ENCODE measurements around the gene CITED4. TPM values are rescaled to one million over a fixed set of nuclear protein-coding genes. Genes with fewer than 3 reads are reported as not detected.

CITED4 gene
- total RNA-seq, 2 experiments from 2014 or later: 2.0 TPM; not detected in 1

- BruUV-seq (replicated peaks): no TSS peak
- no peaks in the 10 kb centered on the region for H4K20me1 ChIP-seq (ENCODE audit: insufficient read depth, low read length)
- no peak overlapping the region for H3K27ac ChIP-seq (ENCODE audit: low read depth, low read length, poor library complexity, severe bottlenecking)
- TF ChIP-seq, protein P1, sequence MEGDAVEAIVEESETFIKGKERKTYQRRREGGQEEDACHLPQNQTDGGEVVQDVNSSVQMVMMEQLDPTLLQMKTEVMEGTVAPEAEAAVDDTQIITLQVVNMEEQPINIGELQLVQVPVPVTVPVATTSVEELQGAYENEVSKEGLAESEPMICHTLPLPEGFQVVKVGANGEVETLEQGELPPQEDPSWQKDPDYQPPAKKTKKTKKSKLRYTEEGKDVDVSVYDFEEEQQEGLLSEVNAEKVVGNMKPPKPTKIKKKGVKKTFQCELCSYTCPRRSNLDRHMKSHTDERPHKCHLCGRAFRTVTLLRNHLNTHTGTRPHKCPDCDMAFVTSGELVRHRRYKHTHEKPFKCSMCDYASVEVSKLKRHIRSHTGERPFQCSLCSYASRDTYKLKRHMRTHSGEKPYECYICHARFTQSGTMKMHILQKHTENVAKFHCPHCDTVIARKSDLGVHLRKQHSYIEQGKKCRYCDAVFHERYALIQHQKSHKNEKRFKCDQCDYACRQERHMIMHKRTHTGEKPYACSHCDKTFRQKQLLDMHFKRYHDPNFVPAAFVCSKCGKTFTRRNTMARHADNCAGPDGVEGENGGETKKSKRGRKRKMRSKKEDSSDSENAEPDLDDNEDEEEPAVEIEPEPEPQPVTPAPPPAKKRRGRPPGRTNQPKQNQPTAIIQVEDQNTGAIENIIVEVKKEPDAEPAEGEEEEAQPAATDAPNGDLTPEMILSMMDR (conservative IDR thresholded peaks at IDR 0.05; ENCODE audit: low read length): no peak
- no peak for TF ChIP-seq EZH2phosphoT487 (IDR thresholded peaks at IDR 0.05; ENCODE audit: borderline replicate concordance, low read depth, low read length)
- H3K79me2 ChIP-seq (ENCODE audit: insufficient read depth, low read depth, low read length): no peaks in the 10 kb centered on the region
- H3K9me3 ChIP-seq (ENCODE audit: low read length): peaks cover 4% of the 10 kb centered on the region; the same call in 1 of the 2 replicates
- DNase-seq (ENCODE audit: low spot score): no peak
- no peak overlapping the region for H2AFZ ChIP-seq (ENCODE audit: low read length)
- no peaks in the 10 kb centered on the region for H3K9me2 ChIP-seq (ENCODE audit: insufficient read depth, low read length)
- H3K4me3 ChIP-seq (ENCODE audit: low read depth, low read length, poor library complexity, severe bottlenecking): no peak overlapping the region
- H3K36me3 ChIP-seq (ENCODE audit: insufficient read depth, low read length): no peaks in the 10 kb centered on the region
- ChIA-PET POLR2A (interaction anchor here (0.6 to 1.1 kb wide), 4 partner anchors 12 to 399 kb away, joined by 3 to 4 read pairs (median 3); partner anchors contain the start of gene CITED4), CTCF (ENCODE audit: unreplicated experiment) (interaction anchor here (0.8 kb wide), 1 partner anchor 105 kb away, joined by 3 read pairs; no protein-coding TSS in a partner anchor)
- intact Hi-C loops (cut with micrococcal nuclease; ENCODE audit: unreplicated experiment): no loop called here
- H3K4me1 ChIP-seq (ENCODE audit: insufficient read depth, low read length, poor library complexity, severe bottlenecking): no peaks in the 10 kb centered on the region
- H3K4me2 ChIP-seq (ENCODE audit: low read length): no peak overlapping the region
These were observed 14.7 kb upstream of the CITED4 start for GRCh38 chr1:40876891-40877290.

- DNase-seq (ENCODE audit: low spot score): no peak
- Histone ChIP-seq H3K9me2 (ENCODE audit: insufficient read depth, low read length) (no peaks in the 10 kb centered on the region), H3K36me3 (ENCODE audit: insufficient read depth, low read length) (no peaks in the 10 kb centered on the region), H2AFZ (ENCODE audit: low read length) (no peak overlapping the region), H3K79me2 (ENCODE audit: insufficient read depth, low read depth, low read length) (no peaks in the 10 kb centered on the region), H3K27ac (ENCODE audit: low read depth, low read length, poor library complexity, severe bottlenecking) (no peak overlapping the region), H3K4me1 (ENCODE audit: insufficient read depth, low read length, poor library complexity, severe bottlenecking) (no peaks in the 10 kb centered on the region), H4K20me1 (ENCODE audit: insufficient read depth, low read length) (no peaks in the 10 kb centered on the region), H3K9me3 (ENCODE audit: low read length) (peaks cover 4% of the 10 kb centered on the region; the same call in 1 of the 2 replicates), H3K4me3 (ENCODE audit: low read depth, low read length, poor library complexity, severe bottlenecking) (no peak overlapping the region), H3K4me2 (ENCODE audit: low read length) (no peak overlapping the region)
- ChIA-PET CTCF (ENCODE audit: unreplicated experiment) (interaction anchor here (0.8 kb wide), 1 partner anchor 105 kb away, joined by 3 read pairs; no protein-coding TSS in a partner anchor), POLR2A (interaction anchor here (0.6 to 1.1 kb wide), 3 partner anchors 12 to 183 kb away, joined by 3 to 4 read pairs (median 3); partner anchors contain the start of gene CITED4)
- BruUV-seq (replicated peaks): no TSS peak
- TF ChIP-seq EZH2phosphoT487 (IDR thresholded peaks at IDR 0.05; ENCODE audit: borderline replicate concordance, low read depth, low read length): no peak
- TF ChIP-seq, protein P1 (conservative IDR thresholded peaks at IDR 0.05; ENCODE audit: low read length): no peak
- intact Hi-C loops (cut with micrococcal nuclease; ENCODE audit: unreplicated experiment): no loop called here
These were observed 14.2 kb upstream of the CITED4 start for GRCh38 chr1:40876436-40876761.

- Histone ChIP-seq H3K9me2 (ENCODE audit: insufficient read depth, low read length) (no peaks in the 10 kb centered on the region), H3K4me1 (ENCODE audit: insufficient read depth, low read length, poor library complexity, severe bottlenecking) (no peaks in the 10 kb centered on the region), H3K4me3 (ENCODE audit: low read depth, low read length, poor library complexity, severe bottlenecking) (no peak overlapping the region), H3K4me2 (ENCODE audit: low read length) (no peak overlapping the region), H3K9me3 (ENCODE audit: low read length) (peaks cover 4% of the 10 kb centered on the region; the same call in 1 of the 2 replicates), H4K20me1 (ENCODE audit: insufficient read depth, low read length) (no peaks in the 10 kb centered on the region), H3K27ac (ENCODE audit: low read depth, low read length, poor library complexity, severe bottlenecking) (no peak overlapping the region), H3K36me3 (ENCODE audit: insufficient read depth, low read length) (no peaks in the 10 kb centered on the region), H3K79me2 (ENCODE audit: insufficient read depth, low read depth, low read length) (no peaks in the 10 kb centered on the region), H2AFZ (ENCODE audit: low read length) (no peak overlapping the region)
- no peak for DNase-seq (ENCODE audit: low spot score)
- no peak for TF ChIP-seq EZH2phosphoT487 (IDR thresholded peaks at IDR 0.05; ENCODE audit: borderline replicate concordance, low read depth, low read length)
- TF ChIP-seq, protein P1 (conservative IDR thresholded peaks at IDR 0.05; ENCODE audit: low read length): no peak
- ChIA-PET POLR2A (interaction anchor here (0.6 kb wide), 1 partner anchor 274 kb away, joined by 3 read pairs; no protein-coding TSS in a partner anchor), CTCF (ENCODE audit: unreplicated experiment) (no interaction called here)
- BruUV-seq (replicated peaks): no TSS peak
- intact Hi-C loops (cut with micrococcal nuclease; ENCODE audit: unreplicated experiment): no loop called here
These were observed 11.8 kb upstream of the CITED4 start for GRCh38 chr1:40873863-40874472.
